GM12891 (cell line): ENCODE data around the gene CSNK1G1.

ENCODE experiments used
- POLR2A ChIP-seq: IDR thresholded peaks from 2 replicates; pipeline ENCODE4 v1.6.1; 2011; ENCODE audit warnings: low read depth, low read length, control low read depth
- POLR2AphosphoS5 ChIP-seq: IDR thresholded peaks from 2 replicates; pipeline ENCODE4 v1.6.1; 2011; ENCODE audit warnings: low read depth, low read length, control low read depth
- TAF1 ChIP-seq: IDR thresholded peaks from 2 replicates; pipeline ENCODE4 v1.6.1; 2011; ENCODE audit warnings: low read depth, low read length, control low read depth

DNA sequence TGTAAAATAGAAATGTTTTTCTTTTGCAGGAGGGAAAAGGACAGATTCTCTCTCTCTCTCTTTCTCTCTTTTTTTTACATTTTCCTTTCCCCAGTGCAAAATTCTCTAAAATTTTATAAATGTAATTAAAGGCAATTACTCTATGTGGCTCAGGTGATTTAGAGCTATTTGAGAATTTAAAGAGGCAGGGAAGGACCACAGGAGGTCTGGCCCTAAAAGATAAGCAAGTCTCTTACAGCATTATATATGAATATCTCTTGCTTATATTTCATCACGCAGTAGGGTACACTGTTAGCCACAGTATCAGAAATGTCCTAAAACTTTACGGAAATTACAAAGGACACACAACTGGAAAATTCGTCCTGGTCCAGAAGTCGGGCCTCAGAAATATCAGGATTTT lies 122.7 kb downstream of the CSNK1G1 start:
- TF ChIP-seq TAF1: no peak
- TF ChIP-seq POLR2AphosphoS5: no peak
- TF ChIP-seq POLR2A: no peak
